Measurements from ENCODE around the gene EVL.

The EVL gene

DNA sequence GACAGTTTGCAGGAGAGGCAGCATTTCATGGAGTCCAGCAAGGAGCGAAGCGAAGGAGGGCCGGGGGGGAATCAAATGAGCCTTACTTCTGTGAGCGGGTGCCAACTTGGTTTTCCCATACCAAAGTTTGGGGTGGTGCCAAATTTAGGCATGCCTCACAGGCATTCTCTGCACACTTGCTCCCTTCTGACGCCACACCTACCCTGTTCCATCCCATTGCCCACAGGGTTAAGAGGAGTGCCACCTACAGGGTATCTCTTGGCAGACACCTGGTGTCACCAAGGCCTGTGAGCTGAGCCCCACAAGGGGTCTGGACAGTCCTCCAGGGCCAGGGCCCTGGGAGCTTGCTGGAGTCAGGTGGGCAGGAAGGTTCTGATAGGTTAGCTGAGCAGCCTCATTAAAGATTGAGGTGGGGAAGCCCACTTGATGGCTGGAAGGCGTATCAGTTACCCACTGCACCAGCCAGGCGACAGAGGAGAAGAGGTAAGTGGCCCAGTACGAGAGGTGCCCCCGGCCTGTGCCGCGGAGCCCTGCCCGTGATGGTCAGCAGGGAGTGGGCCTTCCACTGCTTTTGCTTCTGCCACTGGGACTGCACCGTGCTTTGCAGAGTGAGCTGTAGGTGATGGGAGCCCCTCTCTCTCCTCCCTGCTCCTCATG, 49.0 kb downstream of the EVL start:
- DNase-seq: no peak

DNA sequence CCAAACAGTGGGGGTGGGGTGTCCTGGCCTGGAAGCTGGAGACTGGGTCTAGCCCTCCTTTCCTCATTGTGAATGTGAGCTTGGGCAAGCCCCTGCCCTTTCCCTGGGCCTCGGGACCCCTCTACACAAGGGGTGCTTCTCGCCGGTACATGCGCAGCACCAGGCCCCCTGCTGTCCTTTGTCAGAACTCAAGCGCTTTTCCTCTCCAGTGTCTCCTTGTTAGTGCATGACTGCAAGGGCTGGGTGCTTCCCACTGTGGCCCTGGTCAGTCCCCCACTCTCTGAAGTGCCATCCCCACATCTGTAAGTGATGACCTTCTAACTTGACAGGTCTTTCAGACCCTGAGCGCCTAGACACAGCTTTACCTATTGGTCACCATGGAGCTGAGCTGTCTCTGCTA, 50.0 kb downstream of the EVL start:
- no peak for DNase-seq

DNA sequence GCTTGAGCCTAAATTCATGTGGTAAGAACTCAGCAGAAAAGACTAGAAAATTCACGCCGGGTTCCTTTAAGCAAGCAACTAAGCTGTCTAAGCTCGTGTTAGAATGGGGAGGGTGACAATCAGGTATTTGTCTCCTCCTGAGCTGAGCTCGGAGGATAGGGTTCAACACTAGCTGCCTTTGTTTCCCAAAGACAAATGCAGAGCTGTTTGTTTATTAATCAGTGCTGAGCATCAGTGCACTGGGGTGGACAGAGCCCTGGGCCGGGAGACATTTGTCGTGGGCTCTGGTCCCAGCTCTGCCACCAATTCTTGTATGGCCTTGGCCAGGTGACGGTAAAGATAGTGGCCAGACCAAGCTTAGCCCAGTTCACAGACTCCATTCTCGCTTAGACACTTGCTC, 50.5 kb downstream of the EVL start:
- DNase-seq: no peak

DNA sequence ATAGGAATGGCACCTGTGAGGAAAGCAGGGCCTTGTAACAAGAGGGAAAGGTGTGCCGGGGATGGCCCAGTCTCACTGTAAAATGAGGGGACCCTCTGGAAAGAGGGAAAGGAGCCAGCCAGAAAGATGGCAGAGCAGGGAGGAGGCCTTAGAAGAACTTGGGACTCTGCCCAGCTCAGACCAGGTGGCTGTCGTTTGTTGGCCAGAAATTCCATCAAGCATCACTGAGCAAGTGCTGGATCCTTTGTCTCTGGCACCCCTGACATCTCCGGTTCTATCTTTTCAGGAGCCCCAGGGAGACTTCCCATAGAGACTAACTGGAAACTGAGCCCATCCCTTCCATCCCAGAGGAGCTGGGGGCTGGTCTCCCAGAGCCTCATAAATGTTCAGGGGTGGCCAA, 50.9 kb downstream of the EVL start:
- DNase-seq: no peak

DNA sequence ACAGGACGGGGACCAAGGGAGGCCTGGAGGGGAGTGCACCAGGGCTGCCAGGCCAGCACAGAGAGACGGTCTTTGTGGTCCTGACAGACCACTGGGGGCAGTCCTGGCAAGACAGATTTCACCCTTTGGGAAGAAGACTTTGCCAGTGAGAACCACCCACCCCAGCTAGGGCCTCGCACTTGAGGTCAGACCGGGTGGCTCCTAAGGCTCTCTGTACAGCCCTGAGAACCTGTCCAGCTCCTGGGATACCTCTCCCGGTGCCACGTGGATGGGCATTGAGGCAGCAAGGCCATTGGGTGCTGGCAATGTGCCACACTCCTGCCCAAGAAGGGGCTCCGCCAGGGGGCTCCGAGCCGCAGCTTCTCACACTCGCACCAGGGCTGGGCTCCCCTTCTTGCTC, 51.8 kb downstream of the EVL start:
- no peak for DNase-seq

DNA sequence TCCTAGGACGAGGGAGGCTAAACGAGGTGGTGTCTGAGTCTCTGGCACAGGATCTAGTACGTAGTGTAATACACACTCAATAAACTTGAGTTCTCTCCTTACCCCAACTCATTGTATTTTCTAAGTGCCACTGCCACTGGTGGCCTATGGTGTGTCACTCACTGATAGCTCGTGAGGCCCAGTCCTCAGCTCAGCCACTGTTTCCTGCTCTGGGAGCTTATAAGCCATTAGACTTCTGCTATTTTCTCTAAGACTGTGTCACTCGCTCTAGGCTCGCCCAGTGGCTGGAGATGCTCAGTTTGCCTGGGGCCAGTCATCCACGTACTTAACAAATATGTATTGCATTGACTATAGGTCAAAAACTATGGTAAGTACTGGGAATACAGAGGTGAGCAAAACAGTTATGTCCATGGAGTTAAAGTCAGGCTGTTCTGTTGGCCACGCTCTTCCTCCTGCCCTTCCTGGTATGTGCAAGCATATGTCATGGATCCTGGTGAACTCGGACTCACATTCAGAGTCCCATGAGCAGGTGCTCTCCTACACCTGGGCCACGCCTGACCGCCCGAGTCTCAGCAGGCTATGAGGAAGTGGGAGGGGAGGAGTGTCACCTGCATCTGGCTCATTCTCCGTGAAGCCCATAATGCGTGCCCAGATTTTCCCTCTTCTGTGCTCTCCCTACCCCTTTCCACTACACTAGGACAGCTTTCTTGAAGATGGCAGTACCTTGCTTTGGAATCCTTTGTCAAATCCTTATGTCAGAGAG, 52.6 kb downstream of the EVL start:
- no peak for DNase-seq

DNA sequence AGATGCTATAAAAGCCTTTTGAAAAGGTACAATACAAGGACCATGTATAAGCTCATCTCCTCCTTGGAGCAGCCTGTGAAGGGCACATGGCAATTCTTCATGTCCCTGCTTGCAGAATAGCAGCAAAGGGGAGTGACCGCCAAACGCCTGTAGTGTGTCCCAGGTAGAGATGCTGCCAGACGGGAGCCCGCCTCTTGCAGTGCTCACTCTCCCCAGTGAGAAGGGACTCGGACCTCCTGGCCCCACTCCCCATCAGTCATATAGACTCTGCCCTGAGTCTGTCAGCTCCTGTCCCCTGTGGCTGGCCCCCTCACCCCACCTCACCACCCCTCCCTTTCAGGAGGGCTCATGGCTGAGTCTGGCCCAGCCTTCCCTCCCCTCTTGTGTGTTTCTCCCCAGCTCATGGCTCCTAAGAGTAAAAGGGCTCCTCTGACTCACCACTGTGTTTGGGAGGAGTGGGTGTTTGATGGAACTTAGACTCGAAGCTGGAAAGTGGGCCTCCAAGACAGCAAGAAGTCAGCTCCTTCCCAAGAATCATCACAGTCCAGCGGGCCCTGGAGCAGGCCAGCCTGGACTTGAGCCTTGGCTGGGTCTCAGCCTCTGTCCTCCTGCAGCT, 53.3 kb downstream of the EVL start:
- no peak for DNase-seq

DNA sequence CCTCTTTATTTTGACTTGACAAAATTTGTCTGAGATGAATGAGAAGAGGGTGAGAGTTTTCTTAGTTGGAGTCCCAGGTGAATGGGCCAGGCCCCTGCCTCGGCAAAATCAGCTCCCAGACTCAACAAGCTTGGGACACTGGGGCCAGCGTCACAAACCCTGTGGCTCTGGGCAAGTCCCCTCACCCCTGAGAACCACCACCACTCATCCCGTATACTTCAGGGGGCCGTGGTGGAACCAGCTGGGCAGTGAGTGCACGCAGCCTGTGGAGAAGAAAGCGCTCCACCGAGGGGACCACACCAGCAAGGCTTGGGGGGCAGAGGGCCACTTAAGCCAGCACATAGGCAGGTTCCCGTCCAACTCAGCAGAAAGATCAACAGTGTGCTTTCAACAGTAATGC, 54.0 kb downstream of the EVL start:
- DNase-seq: no peak

DNA sequence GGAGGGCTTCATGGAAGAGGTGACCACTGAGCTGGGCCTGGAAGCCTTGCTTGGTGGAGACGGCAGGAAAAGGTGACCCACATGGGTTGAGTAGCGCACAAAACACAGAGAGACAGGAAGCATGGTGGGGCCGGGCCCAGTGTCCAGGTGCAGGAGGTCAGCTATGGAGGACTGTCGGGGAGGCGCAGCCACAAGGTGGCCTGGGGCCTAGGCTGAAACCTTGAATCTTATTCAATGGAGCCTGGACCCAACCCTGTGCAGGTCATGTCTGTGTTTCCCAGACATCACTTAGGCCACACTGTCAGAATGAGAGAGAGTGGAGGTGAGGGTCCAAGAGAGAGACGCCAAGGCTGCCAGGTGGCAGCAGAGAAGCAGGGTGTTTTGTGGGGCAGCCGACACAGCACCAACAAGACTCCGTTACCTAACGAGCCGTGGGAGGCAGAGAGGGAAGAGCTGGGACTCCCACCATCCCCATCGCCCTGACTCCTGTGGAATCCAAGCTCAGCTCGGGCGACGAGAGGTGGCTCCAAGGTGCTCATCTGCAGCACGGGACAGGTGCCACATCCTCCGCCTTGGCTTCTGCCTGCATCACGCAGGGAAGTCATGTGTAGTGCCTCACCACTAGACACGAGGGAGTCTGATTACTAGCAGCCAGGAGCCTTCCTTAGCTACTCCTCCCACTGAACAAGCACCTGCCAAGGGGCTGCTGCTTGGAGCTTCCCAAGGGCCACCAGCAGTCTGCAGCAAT, 55.5 kb downstream of the EVL start:
- DNase-seq: no peak

DNA sequence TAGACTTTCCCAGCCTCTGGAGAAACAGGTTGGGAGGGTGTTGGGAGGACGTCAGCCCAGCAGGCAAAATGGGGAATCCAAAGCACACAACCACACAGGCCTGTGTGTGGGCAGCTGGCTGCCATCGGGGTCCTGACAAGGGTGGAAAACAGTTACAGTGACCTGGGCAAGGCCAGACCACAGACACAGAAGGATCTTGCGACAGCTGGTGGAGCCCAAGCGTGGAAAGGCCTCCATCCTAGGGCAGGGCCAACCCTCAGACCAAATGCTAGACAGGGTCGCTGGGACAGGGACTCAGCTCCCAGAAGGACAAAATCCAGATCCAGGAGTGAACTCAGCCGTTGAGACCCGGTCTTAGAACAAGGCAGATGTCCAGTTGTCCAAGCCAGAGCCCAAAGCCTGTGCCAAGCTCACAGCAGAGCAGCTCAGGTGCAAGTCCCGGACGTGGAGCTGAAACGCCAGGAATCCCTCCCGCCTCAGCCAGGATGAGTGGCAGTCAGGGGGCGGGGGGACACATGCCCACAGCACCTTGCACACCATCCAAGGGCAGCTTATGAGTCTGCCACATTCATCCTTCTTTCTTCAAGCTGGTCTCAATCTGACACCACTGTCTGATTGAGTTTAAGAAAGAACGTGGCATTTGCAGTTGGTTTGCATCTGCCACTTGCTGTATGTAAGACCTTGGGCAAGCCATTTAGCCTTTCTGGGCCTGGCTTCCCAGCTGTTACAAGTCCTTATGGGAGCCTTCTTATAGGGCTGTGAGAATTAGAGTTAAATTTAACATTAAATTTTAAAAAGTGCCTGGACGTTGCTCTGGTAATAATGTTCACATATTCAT, 56.6 kb downstream of the EVL start:
- DNase-seq: no peak

DNA sequence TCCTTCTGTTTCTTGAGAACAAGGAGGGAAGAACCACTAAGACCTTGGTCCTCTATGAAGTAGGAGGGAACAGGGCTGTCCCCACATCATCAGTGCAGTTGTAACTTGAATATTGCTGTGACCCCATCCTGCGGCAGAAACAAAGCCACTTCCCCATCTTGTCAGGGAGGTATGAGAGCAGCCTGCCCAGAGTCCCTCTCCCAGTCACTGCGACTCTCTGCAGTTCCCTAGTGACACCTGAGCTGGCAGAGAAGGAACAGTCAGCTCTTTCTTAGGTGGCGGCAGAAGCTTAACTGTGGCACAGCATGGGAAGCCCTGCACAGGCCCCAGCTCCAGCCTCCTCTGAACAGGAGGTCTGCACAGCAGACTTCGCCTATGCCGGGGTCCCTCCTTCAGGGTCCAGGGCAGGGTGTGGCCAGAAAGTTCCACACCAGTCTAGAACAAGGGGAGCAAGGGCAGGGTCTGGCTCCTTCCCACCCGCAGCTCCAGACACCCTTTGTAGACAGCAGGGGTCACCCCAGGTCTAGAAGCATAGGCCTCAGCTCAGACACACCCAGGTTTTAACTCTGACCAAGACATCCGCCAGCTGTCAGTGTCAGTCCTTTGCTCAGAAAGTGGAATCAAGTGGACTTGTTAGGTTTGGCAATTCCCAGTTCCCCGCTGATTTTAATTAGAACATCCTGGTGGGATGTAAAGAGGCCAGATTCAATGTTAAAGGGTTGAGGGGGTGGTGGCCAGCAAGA, 57.4 kb downstream of the EVL start:
- no peak for DNase-seq

DNA sequence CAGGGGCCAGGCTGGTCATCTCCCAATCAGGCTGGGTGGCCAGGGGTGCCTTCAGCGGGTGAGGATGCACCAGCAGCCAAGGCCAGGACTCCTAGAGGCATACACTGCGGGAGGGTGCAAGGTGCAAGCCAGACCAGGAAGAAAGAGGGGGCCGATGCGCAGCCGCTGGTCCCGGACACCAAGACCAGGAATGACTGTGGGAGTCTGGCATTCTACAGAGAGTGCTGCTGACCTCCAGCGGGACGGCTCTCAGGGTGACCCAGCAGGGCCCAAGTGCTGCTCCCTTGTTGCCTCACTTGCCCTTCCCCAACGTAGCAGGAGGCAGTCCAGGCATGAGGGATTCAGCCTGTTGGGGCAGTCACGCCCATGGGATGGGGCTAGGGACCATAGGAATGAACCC, 58.4 kb downstream of the EVL start:
- DNase-seq: no peak

DNA sequence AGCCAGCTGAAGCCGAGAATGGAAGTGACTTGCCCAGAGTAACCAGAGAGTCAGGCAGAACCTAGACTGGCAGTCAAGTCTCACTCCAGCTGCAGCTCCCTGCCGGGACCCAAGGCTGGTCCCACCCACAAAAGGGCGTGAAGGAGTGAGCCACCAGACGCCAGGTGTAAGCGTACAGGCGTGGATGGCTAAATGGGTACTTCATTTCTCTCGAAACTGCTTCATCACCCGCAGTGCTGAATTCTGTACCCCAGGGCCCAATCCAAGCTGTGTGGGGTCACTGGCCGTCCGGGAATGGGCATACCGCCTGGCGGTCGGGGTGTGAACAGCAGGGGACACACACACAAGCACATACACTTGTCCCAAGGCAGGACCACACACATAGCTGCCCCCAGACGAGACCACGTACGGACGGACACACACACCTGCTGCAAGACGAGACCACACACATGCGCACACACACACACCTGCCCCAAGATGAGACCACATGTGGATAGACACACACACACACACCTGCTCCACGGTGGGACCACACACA, 59.4 kb downstream of the EVL start:
- no peak for DNase-seq

DNA sequence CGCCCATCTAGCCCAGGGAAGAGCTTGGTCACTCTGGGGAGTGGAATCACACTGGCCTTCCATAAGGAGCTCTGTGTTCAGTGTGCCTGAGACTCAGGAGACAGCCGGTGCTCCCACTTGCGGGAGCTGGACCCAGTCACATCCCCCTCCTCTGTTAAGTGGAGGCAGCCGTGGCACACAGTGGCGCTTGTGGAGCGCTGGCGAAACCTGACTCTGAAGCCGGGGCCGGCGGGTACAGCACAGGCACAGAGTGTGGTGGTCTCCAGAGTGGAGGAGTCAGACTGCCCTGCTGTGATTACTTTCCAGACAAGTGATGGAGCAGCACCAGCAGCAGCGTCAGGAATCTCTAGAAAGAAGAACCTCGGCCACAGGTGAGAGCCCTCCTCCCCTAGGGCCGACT, 61.2 kb downstream of the EVL start:
- DNase-seq: no peak

DNA sequence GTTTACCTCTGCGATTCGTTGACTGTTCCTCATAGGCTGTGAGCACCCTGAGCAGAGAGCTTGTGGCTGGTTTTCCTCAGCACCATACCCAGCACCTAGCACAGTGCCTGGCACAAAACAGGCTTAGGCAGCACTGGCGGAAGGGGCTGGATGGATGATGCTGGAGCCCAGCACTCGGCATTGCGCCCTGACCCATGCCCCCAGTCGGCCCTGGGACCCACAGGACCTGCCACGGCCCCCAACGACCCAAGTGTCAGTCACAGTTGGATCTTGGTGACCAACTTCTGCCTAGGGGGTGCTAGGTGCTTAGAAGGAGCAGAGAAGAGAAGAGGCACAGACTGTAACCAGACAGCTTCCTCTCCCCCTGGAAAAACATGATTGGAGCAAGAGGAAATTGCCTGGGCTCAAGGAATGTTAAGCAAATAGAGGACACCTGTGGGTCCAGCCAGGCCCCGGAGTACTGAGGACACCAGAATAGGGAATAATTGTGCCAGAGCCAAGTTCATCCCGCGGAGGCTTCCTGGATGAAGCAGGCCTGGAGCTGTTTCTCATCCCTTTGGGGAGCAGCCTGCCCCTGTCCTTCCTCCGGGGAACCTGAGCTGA, 62.7 kb downstream of the EVL start:
- no peak for DNase-seq

DNA sequence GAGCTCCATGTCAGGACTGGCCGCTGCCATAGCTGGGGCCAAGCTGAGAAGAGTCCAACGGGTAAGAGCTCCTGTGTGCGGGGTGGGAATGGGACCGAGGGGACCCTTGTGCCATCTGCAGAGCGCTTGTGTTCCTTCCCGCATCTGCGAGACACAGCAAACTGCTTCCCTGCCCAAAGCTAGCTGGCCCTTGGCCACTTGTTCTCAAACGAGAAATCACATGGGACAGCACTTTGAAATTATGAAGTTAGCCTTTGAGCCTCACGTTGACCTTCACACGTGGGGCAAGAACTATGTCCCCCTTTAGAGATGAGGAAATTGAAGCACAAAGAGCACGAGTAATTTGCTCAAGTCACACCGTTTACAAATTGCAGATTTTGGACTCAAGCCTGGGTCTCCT, 63.5 kb downstream of the EVL start:
- no peak for DNase-seq

DNA sequence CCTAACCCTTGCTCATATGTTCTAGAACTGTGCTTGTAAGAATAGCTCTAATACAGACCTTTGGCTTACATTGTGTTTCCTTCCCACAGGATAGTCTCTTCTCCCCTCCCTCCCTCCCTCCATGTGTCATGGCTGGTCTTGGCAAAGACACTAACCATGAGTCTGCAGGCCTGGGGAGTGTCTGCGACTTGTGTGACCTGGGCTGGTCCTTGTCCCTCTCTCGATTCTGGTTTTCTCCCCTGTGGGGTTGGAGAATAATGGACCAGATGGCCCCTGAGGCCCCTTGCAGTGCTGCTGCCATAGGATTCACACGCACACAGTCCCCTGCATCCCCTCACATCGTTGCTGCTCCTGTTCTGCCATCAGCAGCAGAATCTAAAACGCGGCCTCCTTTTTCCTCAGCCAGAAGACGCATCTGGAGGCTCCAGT, 64.0 kb downstream of the EVL start:
- DNase-seq: no peak

DNA sequence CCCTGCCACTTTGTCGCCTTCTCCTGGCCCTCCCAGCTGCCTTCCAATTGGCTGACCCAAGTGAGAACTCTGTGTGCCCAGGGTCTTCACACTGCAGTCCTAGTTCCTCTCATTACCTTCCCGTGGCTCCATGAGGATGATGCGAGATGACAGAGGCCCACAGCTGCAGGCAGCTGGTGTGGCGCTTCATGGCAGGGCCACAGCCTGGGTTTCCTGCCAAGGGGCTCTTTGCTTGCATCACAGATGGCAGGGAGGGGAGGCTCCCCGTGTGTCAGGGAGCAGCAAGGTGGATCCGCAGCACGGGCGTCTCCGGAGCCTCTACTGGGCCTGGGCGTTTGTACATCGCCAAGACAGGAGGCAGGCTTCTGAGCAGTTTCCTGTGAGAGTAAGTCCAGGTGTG, 65.3 kb downstream of the EVL start:
- no peak for DNase-seq

DNA sequence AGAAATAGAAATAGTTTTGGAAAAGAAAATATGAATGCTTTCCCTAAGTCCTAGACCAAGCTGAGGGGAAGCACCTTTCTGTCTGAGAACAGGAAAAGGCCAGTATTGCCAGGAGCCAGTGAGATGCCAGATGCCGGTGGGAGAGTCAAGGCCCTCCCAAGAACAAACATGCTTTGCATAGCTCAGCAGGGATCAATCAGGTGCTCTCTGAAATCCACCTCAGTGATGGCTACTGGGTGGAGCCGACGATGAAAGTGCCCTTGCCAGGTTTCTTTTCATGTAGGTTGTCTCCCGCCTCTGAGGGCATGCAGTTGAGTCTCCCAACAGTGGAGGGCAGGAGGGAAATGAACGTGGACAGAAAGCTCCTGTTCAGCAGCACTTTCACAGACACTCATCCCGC, 66.0 kb downstream of the EVL start:
- no peak for DNase-seq

DNA sequence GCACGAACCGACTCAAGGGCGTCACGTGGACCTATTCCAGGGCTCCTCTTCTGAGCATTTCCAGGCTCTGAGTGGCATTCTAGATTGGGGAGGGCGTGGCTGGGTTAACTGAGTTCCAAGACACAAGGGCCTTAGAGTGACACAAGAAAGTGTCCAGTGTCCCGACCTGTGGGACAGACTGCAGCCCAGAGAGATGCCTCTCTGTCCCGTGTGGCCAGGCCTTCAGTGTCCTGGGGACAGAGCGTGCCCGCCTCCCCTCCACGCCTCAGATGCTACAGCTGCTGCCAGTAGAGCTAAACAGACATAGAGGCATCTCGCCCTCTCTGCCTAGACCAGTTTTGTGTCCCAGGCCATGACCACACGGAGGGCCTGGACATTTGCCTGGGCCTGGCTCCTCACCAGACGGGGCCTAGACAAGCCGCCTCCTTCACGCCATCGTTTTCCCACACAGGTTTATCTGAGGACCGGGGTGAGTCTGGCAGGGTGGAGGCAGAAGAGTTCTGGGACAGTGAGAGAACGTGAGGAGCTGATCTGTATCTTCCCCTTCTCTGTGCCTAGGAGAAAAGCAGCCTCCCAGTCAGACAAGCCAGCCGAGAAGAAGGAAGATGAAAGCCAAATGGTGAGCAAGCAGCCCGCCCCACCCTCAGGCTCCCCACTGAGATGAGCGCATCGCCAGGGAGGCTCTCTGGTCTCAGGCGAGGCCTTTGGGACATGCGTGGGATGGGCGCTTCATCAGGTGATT, 67.1 kb downstream of the EVL start:
- no peak for DNase-seq

All from CD4-positive, alpha-beta T cell treated with Interleukin-17A for 1 hour (primary cell).